GM21447 (cell line): ENCODE data around the gene FAM168B.
"Not testable (repeated sequence)": the region's sequence is repeated elsewhere in the genome, so short reads cannot be mapped to it uniquely, and the experiment has no call there.

Experiments
- ATAC-seq: cut with Tn5 transposase; IDR thresholded peaks from one replicate; pipeline ENCODE4 v1.9.1; 2021; ENCODE audit not compliant: unreplicated experiment

The FAM168B gene

GRCh38 chr2:131103165-131103564, 9.9 kb upstream of the FAM168B start:
- no peak for ATAC-seq

DNA sequence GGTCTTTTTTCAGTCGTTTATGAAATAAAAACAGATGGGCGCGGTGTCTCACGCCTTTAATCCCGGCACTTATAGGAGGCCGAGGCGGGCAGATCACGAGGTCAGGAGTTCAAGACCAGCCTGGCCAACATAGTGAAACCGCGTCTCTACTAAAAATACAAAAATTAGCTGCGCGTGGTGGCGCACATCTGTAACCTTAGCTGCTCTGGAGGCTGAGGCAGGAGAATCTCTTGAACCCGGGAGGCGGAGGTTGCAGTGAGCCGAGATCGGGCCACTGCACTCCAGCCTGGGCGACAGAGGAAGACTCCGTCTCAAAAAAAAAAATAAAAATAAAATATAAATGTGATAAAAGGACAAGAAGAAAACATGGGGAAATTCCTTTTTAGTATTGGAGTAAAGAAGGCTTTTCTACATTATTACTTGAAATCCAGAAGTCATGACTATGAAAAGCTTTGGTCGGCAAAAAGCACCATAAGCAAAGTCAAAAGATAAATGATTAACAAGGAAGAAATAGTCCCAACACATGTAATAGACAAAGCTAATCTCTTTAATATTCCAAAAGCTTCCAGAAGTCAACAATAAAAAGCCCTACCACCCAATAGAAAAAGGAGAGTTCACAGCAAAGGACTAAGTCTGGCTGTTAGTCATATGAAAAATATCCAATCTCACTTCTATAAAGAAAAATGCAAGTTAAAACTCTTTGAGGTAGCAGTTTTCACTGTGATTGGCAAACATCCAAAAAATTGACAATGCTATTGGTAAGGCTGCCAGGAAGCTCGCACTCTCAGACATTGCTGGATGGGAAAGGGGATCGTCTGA, 1.4 kb upstream of the FAM168B start:
- ATAC-seq = no peak

DNA sequence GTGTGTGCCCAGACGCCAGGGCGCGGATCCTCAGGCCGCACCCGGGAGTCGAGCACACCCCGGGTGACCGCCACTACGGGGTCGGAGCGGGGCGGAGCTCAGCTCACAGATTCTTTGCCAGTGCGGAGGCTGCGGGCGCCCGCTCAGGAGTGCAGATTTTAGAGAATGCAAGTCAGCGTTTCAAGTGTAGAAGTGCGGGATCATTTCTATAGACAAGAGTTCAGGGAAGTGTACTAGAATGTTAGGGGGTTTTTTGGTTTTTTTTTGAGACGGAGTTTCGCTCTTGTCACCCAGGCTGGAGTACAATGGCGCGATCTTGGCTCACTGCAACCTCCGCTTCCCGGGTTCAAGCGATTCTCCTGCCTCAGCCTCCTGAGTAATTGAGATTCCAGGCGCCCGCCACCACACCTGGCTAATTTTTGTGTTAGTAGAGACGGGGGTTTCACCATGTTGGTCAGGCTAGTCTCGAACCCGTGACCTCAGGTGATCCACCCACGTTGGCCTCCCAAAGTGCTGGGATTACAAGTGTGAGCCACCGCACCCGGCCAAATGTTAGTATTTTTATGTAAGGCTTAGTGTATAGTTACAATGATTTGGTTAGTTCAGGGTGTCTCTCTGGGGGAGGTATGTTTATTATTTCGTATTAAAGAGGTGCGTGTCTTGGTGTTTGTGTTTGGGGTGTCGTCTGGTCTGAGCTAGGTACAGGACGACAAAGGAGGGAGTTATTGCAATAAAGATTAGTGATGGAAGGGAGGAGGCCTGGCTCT, 619 bp upstream of the FAM168B start:
- ATAC-seq = peak; percentile 66

- ATAC-seq = no peak
Measured at GRCh38 chr2:131092458-131093005, 728 bp downstream of the FAM168B start.

- no peak for ATAC-seq
Measured at GRCh38 chr2:131085646-131086045, 7.6 kb downstream of the FAM168B start.

DNA sequence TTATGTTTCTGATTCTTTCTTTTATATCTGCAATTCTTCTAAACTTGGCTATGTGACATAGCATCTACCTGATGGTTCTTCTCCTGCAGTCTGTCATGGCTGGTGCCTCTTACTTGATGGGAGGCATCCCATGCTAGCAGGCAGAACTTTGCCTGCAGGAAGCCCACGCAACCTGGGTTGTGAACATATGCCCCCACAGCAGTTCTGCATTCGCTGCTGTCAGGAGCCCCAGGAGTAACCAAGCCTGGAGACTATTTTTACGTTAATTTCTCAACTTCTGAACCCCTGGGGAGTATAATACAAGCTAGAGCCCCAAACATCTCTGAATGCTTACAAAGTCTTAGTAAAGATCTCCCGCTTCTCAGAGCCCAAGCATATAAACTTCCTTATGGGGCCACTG, 12.1 kb downstream of the FAM168B start:
- no peak for ATAC-seq

- not testable (repeated sequence) for ATAC-seq
Measured at GRCh38 chr2:131079931-131080330, 13.3 kb downstream of the FAM168B start.

DNA sequence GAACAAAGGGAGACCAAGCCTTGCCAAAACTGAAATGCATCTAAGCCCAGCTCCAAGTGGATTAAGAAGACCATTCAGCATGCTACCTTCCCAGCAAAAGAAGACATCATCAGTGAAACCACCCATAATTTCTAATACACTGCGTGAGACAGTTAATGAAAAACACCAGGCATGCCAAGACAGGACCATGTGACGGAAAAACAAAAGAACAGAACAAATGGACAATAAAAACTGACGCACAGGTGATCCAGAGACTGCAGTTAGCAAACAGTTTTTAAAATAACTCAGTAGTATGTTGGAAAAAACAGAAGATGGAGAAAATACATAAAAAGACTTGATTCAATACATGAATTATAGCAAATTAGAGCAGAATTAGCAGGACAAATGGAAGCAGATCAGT, 15.3 kb downstream of the FAM168B start:
- ATAC-seq = no peak

GRCh38 chr2:131077182-131077846, 15.9 kb downstream of the FAM168B start:
- no peak for ATAC-seq

DNA sequence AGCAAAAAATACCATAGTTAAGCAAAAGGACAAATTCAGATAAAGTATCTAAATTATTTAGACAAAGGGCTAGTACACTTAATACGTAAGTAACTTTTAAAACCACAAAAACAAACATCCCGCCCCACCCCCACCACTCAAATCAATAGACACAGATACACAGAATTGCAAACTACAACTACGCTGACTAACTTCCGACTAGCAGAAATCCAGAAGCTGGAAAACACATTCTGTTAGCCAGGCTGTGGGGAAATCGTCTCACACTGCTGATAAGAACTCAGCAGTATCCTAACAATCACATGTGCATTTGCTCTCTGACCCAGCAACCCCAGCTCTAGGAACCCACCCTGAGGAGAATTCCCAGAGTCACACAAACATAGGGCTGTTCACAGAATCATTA, 16.6 kb downstream of the FAM168B start:
- no peak for ATAC-seq

- ATAC-seq = not testable (repeated sequence)
Measured at GRCh38 chr2:131075578-131075977, 17.7 kb downstream of the FAM168B start.

DNA sequence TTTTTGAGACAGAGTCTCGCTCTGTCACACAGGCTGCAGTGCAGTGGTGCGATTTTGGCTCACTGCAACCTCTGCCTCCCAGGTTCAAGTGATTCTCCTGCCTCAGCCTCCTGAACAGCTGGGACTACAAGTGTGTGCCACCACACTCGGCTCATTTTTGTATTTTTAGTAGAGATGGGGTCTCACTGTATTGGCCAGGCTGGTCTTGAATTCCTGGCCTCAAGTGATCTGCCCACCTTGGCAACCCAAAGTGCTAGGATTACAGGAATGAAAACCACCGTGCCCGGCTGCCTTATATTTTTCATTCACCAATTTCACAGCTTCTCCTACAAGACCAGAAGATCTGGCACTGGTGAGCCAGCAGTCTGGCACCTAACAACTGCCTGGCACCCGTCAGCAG, 25.1 kb downstream of the FAM168B start:
- not testable (repeated sequence) for ATAC-seq

DNA sequence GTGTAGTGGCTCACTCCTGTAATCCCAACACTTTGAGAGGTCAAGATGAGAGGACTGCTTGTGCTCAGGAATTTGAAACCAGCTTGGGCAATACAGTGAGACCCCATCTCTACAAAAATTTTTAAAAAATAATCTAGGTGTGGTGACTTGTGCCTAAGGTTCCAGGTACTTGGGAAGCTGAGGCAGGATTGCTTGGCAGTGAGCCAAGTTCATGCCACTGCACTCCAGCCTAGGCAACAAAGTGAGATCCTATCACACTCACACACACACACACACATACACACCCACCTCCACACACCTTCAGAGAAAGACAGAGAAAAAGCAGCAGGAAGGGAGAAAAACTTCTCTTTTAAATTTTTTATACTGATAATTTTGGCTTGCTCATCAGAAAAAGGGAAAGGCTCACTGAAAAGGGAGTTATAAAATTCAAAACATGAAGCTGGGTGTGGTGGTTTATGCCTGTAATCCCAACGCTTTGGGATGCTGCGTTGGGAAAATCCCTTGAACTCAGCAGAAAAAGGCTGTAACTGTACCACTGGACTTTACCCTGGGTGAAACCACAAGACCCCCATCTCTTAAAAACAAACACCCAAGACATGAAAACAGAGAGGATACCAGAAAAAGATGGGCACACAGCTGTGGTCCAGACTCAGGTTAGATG, 25.7 kb downstream of the FAM168B start:
- ATAC-seq = no peak

DNA sequence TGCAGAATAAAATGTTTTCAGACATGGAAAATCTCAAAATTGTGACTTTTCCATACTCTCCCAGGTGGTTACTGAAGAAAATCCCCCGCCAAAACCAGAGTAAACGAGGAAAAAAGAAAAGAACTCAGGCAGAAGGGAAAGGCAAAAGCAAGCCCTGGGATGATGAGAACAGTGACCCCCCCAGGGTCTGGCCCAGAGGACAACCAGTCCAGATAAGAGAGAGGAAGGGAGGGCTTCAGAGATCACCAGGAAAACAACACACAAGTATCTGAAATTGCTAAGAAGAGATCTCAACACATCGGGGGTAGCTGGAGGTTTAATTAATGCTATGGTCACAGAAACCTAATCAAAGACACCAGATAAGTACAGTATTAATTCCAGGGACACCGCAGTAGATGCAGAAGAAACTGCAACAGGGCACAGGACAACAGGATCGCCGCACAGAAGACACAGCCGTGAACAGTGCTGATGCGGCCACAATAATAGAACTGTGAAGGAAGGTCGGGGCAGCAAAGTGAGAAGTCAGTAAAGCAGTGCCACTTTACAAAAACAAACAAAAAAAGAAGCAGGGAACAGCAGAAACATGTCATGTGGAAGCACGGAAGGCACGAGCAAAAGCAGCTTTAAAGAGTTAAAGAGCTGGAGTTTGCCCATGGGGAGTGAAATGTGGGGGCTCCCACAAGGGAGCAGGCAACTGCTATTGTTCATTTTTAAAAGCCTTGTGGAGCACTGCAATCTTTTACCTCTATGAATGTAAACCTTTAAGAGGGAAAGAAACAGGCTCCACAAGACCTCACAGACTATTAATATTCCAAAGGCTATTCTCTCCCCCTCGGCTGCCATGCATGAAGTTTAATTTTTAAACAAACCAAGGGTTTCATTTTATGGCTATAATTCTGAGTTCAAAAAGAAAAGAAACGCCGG, 28.4 kb downstream of the FAM168B start:
- ATAC-seq = no peak

DNA sequence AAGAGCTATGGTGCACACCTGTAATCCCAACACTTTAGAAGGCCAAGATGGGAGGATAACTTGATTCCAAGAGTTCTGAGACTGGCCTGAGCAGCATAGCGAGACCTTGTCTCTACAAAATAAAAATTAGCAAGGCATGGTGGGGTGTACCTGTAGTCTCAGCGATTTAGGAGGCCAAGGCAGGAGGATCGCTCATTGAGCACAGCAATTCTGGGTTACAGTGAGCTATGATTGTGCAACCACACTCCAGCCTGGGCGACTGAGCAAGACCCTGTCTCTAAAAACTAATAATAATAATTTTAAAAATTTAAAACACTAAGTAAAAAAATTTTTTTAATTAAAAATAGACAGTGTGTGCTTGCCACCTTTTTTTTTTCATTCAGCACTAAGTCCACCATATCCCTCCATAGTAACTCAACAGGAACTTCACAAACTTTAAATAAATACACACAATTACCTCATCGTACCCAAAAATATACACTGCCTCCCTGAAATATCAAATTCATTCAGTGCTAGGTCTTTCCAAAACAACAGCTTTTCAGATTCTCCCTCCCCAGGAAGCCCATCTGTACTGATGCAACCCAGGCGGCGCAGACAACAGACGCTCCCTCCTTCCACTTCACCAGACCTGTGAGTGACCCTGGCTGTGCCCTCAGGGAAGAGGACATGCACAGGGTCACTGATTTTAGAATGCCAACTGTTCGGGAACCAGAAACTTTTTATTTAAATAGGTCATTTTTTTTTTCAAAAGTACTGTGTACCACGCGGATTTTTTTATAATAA, 29.6 kb downstream of the FAM168B start:
- ATAC-seq = no peak

- ATAC-seq = no peak
Measured at GRCh38 chr2:131058920-131059319, 34.3 kb downstream of the FAM168B start.

DNA sequence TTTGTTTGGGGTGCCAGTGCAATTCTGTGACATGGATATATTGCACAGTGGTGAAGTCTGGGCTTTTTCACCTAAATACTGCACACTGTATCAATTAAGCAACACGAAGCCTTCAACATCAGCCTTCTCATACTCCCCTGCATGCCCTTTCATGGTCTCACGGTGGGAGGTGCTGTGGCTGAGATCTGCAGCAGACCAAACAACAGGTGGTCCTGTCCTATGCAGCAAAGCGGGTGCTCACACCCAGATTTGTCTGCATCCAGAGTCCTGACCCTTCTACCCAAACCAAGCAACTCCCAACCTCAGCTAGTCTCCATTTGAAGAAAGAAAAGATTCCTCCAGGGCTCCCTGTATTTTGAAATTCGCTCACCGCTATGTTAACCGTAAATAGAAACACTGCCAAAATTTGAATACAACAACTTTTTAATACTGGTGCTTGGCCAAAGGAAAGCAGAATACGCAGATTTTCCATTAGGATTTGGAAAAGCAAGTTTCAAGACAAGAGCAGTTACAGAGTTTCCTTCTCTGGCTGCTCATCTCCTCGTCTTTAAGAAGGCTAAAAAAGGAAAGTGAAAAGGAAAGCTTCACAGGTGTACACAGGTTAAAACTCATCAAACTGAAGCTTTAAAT, 34.9 kb downstream of the FAM168B start:
- ATAC-seq = no peak

GRCh38 chr2:131056932-131057287, 36.4 kb downstream of the FAM168B start:
- no peak for ATAC-seq
